ENCODE results near the gene SPATA33.

DNA sequence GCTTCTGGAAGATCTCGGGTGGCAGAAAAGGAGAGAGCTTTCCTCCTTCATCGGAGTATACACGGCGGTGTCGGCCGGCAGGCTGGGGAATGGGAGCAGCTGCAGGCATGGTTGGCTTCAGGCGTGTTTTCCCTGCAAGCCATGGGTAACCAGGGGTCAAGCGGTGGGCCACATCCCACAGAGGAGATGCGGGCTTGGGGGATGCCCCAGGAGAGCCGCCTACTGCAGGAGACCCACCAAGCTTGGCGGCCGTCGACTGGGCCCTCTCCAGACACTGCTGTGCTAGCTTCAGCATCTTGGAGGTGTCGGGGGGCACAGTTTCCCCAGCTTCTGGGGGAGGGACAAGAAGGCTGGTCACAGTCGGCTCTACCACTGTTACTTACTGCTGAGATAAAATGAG is 58.9 kb downstream of the SPATA33 start:
- no peak for TF ChIP-seq POLR2A (IDR thresholded peaks at IDR 0.05)
- TF ChIP-seq POLR2AphosphoS5 (IDR thresholded peaks at IDR 0.05): no peak
